HG02798 (cell line): ENCODE data around the gene MYL5.
"Not testable (repeated sequence)": the region's sequence is repeated elsewhere in the genome, so short reads cannot be mapped to it uniquely, and the experiment has no call there.

Experiments
- ATAC-seq: cut with Tn5 transposase; IDR thresholded peaks from one replicate; pipeline ENCODE4 v1.9.1; 2021; ENCODE audit warnings: mild to moderate bottlenecking; ENCODE audit not compliant: unreplicated experiment, poor library complexity

Gene MYL5

GRCh38 chr4:722169-722725 is 47.9 kb downstream of the MYL5 start:
- no peak for ATAC-seq

DNA sequence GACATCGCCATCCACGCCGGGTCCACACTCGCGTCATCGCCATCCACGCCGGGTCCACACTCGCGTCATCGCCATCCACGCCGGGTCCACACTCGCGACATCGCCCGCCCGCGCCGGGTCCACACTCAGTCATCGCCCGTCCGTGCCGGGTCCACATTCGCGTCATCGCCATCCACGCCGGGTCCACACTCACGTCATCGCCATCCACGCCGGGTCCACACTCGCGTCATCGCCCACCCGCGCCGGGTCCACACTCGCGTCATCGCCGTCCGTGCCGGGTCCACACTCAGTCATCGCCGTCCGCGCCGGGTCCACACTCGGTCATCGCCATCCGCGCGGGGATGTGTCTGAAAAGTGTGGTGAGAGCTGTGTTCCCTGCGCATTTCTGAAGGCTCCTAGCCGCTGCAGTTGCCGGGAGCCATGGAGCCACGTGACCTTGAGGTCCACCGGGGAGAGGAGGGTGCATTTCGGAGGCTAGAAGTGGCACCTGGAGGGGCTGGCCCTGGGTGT is 48.6 kb downstream of the MYL5 start:
- no peak for ATAC-seq

- ATAC-seq = no peak
These were observed 49.6 kb downstream of the MYL5 start for GRCh38 chr4:723751-724530.

- ATAC-seq = no peak
These were observed 51.3 kb downstream of the MYL5 start for GRCh38 chr4:725391-726234.

GRCh38 chr4:726235-726787 is 52.0 kb downstream of the MYL5 start:
- no peak for ATAC-seq

DNA sequence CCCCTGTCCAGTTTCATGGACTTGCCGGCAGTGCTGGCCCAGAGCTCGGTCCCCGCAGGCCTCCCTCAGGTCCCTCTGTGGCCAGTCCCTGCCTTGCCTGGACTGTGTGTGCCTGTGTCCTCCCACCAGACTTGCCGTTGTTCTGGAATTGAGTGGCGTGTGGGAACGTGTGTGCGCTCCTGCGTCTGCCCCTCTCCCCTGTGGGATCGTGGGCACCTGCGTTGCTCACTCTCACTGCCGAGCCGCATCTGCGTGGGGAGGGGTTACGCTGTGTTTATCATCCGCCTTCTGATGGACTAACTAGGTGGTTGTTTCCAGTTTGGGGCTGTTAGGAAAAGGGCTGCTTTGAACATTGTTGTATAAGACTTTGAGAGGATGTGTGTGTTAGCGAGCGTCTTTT is 52.5 kb downstream of the MYL5 start:
- no peak for ATAC-seq

GRCh38 chr4:727576-727975 is 53.2 kb downstream of the MYL5 start:
- ATAC-seq = no peak

DNA sequence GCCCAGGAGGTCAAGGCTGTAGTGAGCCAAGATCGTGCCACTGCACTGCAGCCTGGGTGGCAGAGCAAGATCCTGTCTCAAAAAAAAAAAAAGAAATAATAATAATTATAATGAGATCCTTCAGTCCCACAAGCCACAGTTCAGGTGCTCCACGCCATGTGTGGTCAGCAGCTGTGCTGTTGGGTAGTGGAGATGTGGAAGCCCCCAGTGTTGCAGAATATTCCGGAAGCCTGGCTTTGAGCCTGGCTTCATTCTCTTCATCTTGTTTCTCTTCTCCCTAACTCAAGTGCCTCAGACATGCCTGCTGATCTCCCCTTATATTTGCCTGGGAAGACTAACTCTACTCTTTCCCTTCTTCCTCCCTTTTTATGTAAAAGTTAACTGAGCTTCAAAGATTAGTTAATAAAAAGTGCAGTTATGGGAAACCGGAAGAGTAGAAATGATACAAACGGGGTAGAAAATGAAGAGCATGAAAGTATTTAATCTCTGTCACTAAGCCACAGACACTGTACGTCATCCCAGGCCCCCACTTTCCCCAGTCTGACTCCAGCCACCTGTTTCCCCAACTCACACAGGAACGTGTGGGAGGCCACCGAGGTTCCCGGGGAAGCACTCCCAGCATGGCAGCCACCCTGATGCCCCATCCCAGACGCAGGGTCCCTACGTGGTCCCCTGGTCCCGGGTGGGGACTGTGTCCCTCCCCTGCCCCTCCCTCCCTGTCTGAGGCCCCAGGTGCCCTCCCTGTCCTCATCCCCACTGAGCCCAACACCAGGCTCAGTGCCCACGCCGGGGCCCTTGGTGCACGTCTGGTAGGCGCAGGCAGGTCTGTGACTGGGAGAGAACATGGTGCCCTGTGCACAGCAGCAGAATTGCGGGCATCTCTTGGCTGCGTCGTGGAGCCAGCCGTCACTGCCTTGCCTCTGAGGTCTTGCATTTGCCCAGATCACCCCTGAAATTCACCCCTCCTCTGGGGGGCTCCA is 55.3 kb downstream of the MYL5 start:
- no peak for ATAC-seq

DNA sequence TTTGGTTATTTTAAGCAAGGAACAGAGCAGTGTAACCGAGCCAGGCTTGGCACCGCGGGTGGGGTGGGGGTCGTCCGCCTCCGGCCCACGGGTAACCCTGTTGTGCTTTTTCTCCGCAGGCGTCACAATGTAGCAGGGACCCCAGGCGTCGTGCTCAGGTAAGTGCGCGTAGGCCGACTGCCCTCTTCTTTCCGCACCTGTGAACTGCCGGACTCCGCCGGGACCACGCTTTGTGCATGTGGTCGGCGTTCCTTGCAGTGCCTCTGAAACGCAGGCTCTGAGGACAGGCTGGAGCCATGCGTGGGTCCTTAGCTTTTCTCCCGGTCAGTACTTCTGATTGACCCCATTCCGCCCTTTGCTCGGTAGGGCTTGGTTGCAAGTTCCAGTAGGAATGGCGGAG is 56.2 kb downstream of the MYL5 start:
- no peak for ATAC-seq

DNA sequence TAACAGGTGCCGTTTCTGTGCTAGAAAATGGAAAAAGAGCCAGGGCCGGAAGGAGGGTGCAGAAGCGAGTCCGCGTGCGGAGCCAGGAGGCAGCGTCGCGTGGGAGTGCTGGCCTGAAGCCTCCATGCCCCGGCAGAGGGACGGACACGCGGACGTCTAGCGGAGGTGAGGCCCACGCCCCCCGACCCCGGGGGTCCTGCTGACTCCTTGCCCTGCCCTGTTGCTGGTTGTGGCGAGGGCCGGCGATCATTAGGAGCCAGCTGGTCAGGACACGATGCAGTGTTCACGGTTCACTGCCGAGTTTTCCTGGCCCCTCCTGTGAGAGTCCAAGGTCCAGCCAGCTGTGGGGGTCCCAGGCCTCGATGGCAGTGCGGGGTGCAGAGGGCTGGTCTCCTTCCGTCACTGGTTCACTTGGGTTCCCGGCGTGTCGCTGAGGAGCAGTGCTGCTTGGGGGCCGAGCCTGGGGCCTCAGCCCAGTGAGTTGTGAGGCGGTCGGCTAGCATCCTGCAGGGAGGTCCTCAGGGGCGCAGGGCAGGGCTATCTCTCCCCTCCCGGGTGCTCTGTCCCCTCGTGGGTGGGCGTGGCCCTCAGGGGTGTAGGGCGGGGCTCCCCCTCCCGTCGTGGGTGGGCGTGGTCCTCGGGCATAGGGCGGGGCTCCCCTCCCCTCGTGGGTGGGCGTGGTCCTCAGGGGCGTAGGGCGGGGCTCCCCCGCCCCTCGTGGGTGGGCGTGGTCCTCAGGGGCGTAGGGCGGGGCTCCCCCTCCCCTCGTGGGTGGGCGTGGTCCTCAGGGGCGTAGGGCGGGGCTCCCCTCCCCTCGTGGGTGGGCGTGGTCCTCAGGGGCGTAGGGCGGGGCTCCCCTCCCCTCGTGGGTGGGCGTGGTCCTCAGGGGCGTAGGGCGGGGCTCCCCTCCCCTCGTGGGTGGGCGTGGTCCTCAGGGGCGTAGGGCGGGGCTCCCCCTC is 56.9 kb downstream of the MYL5 start:
- ATAC-seq = not testable (repeated sequence)
